HG03159 (cell line): ENCODE measurements around the gene FTSJ3.
"Not testable (repeated sequence)": the region's sequence is repeated elsewhere in the genome, so short reads cannot be mapped to it uniquely, and the experiment has no call there.

Source experiments
- ATAC-seq: cut with Tn5 transposase; IDR thresholded peaks from one replicate; pipeline ENCODE4 v1.9.1; 2021; ENCODE audit warnings: mild to moderate bottlenecking, moderate library complexity; ENCODE audit not compliant: unreplicated experiment

Gene FTSJ3

GRCh38 chr17:63796375-63796774 is 31.1 kb downstream of the FTSJ3 start:
- not testable (repeated sequence) for ATAC-seq

- no peak for ATAC-seq
Observed at GRCh38 chr17:63792055-63792729, 35.3 kb downstream of the FTSJ3 start.

GRCh38 chr17:63790057-63790456 is 37.4 kb downstream of the FTSJ3 start:
- no peak for ATAC-seq

- ATAC-seq: no peak
Observed at GRCh38 chr17:63786971-63787711, 40.3 kb downstream of the FTSJ3 start.

GRCh38 chr17:63786117-63786516 is 41.3 kb downstream of the FTSJ3 start:
- no peak for ATAC-seq

- ATAC-seq: no peak
Observed at GRCh38 chr17:63785556-63785955, 41.9 kb downstream of the FTSJ3 start.

- no peak for ATAC-seq
Observed at GRCh38 chr17:63783522-63783921, 43.9 kb downstream of the FTSJ3 start.

GRCh38 chr17:63780928-63781327 is 46.5 kb downstream of the FTSJ3 start:
- no peak for ATAC-seq

- no peak for ATAC-seq
Observed at GRCh38 chr17:63780507-63780906, 47.0 kb downstream of the FTSJ3 start.

GRCh38 chr17:63775420-63775819 is 52.0 kb downstream of the FTSJ3 start:
- no peak for ATAC-seq

- no peak for ATAC-seq
Observed at GRCh38 chr17:63774969-63775265, 52.5 kb downstream of the FTSJ3 start.

GRCh38 chr17:63774141-63774968 is 53.1 kb downstream of the FTSJ3 start, which contains the start of gene DDX42:
TSS of gene DDX42 (plus strand) at chr17:63774170. CDS start at chr17:63787050, 12,880 bp downstream.
- ATAC-seq: peak; percentile 10

- ATAC-seq: peak; percentile 80
Observed at GRCh38 chr17:63773272-63774140, 54.0 kb downstream of the FTSJ3 start, which contains the start of gene CCDC47. TSS of gene CCDC47 (minus strand) at chr17:63773597. CDS start at chr17:63766175, 7,422 bp downstream.

- no peak for ATAC-seq
Observed at GRCh38 chr17:63772801-63773271, 54.6 kb downstream of the FTSJ3 start.
